ENCODE measurements around the gene ADCY1.

ADCY1 gene

DNA sequence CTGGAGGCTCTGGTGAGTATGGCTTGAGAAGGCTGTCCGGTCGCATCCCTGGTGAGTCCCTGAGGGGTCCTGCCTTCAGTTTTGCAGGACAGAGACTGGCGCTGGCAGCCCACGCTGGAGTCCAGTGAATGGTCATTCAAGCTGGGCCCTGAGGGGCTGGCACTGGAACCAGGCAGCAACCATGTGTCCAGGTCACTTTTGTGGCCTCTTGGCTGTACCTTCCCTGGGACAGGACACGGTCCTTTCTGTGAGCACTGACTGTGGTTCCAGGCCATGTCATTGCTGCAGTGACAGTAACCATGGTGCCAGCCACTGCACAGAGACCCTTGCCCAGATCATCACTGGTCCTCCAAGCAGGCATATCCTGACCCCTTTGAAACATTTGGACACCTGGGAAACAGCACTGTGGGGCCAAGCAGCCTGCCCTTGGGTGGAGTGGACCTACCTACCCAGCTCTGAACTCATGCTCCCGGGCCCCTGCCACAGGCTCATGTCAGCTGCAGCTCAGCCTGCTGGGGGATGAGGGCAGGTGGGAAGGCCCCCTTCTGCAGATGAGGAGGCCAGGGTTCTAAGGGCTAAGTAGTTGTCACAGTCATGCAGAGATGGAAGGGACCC, 72.1 kb downstream of the ADCY1 start:
- TF ChIP-seq, protein P1, sequence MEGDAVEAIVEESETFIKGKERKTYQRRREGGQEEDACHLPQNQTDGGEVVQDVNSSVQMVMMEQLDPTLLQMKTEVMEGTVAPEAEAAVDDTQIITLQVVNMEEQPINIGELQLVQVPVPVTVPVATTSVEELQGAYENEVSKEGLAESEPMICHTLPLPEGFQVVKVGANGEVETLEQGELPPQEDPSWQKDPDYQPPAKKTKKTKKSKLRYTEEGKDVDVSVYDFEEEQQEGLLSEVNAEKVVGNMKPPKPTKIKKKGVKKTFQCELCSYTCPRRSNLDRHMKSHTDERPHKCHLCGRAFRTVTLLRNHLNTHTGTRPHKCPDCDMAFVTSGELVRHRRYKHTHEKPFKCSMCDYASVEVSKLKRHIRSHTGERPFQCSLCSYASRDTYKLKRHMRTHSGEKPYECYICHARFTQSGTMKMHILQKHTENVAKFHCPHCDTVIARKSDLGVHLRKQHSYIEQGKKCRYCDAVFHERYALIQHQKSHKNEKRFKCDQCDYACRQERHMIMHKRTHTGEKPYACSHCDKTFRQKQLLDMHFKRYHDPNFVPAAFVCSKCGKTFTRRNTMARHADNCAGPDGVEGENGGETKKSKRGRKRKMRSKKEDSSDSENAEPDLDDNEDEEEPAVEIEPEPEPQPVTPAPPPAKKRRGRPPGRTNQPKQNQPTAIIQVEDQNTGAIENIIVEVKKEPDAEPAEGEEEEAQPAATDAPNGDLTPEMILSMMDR (IDR thresholded peaks at IDR 0.05): no peak
- Mint-ChIP-seq H3K4me1 (no peaks in the 10 kb centered on the region), H3K27me3 (ENCODE audit: low read depth, poor library complexity) (no peaks in the 10 kb centered on the region), H3K27ac (no peak overlapping the region), H3K36me3 (ENCODE audit: low read depth) (no peaks in the 10 kb centered on the region), H3K9me3 (no peaks in the 10 kb centered on the region), H3K4me3 (no peak overlapping the region)
- DNase-seq: no peak

DNA sequence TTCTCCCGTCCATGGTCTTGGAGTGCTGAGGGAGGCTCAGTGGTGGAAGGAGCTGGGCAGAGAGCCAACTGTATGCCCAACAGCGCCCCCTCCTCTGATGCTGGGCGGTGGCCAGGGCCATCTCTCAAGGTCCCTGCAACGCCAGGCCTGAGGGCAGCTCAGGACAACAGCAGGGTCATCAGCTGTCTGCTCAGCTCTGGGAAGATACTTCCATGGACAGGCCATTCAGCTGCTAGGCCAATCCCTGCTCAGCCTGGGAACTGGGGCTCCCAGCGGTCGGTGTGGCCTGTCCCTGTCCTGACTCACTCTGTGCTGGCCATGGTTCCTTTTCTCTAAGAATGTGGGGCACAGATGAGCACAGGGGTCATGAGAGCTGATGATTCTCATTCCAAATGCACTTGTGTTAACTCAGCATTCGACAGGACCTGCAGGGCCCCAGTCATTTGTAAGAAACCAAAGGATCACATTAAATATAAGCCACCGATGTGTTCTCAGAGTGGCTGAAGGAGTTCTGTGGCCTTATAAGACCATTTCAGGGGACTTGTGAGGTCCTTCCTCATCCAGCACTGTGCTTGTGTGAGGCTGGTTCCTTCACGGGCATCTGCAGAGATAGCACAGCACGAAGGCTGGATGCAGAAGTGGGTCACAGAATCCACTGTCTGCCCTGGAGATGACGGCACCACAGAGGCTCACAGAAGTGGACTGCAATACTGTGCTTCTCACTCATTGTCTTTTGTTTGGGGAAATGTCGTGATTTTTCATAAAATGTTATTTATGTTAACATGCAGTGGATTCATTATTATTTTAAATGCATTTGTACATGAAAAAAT, 73.0 kb downstream of the ADCY1 start:
- Mint-ChIP-seq H3K27me3 (ENCODE audit: low read depth, poor library complexity) (no peaks in the 10 kb centered on the region), H3K27ac (no peak overlapping the region), H3K4me1 (no peaks in the 10 kb centered on the region), H3K36me3 (ENCODE audit: low read depth) (no peaks in the 10 kb centered on the region), H3K4me3 (no peak overlapping the region), H3K9me3 (no peaks in the 10 kb centered on the region)
- TF ChIP-seq, protein P1 (IDR thresholded peaks at IDR 0.05): no peak
- no peak for DNase-seq

DNA sequence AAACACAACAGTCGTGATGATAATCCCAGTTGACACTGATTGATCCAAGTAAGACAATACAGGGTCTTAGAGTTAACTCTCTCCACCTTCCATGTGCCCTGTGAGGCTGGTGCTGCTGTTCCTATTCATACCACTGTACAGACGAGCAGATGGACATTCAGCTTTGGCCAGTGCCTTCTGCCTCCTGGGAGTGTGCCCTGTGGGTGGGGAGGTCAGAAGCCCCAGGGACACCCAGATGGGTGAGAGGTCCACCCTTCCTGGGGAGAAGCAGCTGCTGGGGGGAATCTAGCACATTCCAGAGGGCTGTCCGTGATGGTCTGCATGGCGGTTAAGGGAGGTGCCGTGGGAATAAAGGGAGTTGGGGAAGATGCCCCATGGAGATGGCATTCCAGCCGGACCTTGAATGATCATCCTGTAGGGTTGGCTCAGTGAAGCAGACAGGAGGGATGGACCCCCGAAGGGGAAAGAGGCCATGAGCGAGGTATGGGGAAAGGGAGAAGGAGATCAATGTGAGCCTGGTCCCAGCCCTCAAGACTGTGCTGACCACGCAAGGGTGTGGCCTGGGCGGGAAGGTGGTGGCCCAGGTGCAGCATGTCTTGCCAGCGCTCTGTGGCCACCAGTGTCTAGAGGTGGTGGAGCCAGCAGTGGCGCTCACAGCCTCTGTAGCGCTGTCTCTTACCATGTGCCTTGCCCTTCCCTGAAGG, 74.0 kb downstream of the ADCY1 start:
- Mint-ChIP-seq H3K27ac (no peak overlapping the region), H3K36me3 (ENCODE audit: low read depth) (no peaks in the 10 kb centered on the region), H3K4me1 (no peaks in the 10 kb centered on the region), H3K9me3 (no peaks in the 10 kb centered on the region), H3K27me3 (ENCODE audit: low read depth, poor library complexity) (no peaks in the 10 kb centered on the region), H3K4me3 (no peak overlapping the region)
- DNase-seq: no peak
- TF ChIP-seq, protein P1 (IDR thresholded peaks at IDR 0.05): no peak

DNA sequence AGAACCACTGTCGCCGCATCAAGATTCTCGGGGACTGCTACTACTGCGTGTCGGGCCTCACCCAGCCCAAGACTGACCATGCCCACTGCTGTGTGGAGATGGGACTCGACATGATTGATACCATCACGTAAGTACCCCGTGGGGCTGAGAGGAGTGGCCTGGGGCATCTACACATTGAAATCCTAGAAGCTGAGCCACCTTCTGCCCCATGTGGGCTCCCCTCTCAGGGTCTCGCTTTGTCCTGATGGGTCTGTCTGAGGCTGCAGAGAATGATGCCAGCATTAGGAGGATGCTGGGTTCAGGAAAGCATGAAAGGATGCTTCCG, 74.5 kb downstream of the ADCY1 start:
- Mint-ChIP-seq H3K27ac (no peak overlapping the region), H3K27me3 (ENCODE audit: low read depth, poor library complexity) (no peaks in the 10 kb centered on the region), H3K4me3 (no peak overlapping the region), H3K9me3 (no peaks in the 10 kb centered on the region), H3K36me3 (ENCODE audit: low read depth) (no peaks in the 10 kb centered on the region), H3K4me1 (no peaks in the 10 kb centered on the region)
- TF ChIP-seq, protein P1 (IDR thresholded peaks at IDR 0.05): no peak
- no peak for DNase-seq

DNA sequence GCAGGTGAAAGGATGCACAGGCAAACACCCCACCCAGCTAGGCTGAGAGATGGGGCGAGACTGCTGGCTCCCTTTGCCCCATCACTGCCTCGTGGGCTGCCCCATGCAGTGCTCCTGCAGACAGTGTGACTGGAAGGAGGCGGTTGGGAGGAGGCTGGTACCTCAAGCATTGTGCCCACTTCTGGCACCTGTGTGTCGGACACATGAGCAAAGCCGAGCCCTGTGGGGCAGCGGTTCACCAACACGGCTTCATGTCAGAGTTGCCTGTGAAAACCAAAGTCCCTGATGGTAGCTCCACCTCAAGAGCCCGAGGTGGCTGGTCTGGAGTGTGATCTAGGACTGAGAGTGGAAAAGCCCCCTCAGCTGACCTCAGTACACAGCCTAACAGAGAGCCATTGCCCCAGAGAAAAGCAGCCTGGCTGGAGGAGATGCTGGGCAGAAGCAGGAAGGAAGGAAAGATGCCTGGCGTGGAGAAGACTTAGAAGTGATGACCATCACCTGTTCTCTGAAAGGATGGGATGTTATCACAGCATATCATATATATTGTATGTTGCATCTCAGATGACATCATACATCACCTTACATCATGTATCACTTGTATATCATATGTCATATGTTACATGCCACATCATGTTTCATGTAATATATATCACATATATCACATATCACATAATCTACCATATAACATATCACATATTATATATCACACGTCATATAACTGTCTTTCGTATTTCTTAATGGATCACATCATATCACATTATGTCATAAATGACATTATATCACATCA, 75.6 kb downstream of the ADCY1 start:
- Mint-ChIP-seq H3K4me1 (no peaks in the 10 kb centered on the region), H3K27me3 (ENCODE audit: low read depth, poor library complexity) (no peaks in the 10 kb centered on the region), H3K9me3 (no peaks in the 10 kb centered on the region), H3K4me3 (no peak overlapping the region), H3K36me3 (ENCODE audit: low read depth) (no peaks in the 10 kb centered on the region), H3K27ac (no peak overlapping the region)
- TF ChIP-seq, protein P1 (IDR thresholded peaks at IDR 0.05): no peak
- no peak for DNase-seq
